Vagina (tissue), 2 donors: Measurements from ENCODE around the gene RASA3. TPM values are rescaled to one million over a fixed set of nuclear protein-coding genes. Genes with fewer than 3 reads are reported as not detected.

Source experiments
- DNase-seq, 2 donors: peaks; one replicate each; pipeline ENCODE4 v3.0.0-alpha.2; 2017; ENCODE audit errors: extremely low spot score in 2 of 2
- H3K27ac ChIP-seq: fragments of 200-600 bp; sonication (generic); one replicate; pipeline ENCODE4 v1.5.1; 2019
- H3K27me3 ChIP-seq: fragments of 200-600 bp; sonication (generic); one replicate; pipeline ENCODE4 v1.5.1; 2019
- H3K36me3 ChIP-seq, 2 donors: fragments of 200-600 bp; sonication (generic); one replicate each; pipeline ENCODE4 v1.5.1; 2017 to 2019
- H3K4me1 ChIP-seq: fragments of 200-600 bp; sonication (generic); one replicate; pipeline ENCODE4 v1.5.1; 2019
- H3K4me3 ChIP-seq, 2 donors: fragments of 200-600 bp; sonication (generic); 1 replicate in 1 of 2; 2 replicates in 1 of 2; pipeline ENCODE4 v1.5.1; 2016 to 2019
- H3K9me3 ChIP-seq: fragments of 200-600 bp; sonication (generic); one replicate; pipeline ENCODE4 v1.5.1; 2019
- CTCF ChIP-seq, 3 experiments: fragments of 450-650 bp in 2 of 3; fragments of 200-600 bp in 1 of 3; sonication (generic) in 1 of 3; IDR thresholded peaks; one replicate each; pipeline ENCODE4 v1.5.1; 2017 to 2019; ENCODE audit warnings: antibody characterized with exemption in 3 of 3, mild to moderate bottlenecking in 2 of 3, moderate library complexity in 2 of 3
- POLR2A ChIP-seq, 2 donors: fragments of 450-650 bp; IDR thresholded peaks; one replicate each; pipeline ENCODE4 v1.6.1; 2017; ENCODE audit warnings: antibody characterized with exemption in 2 of 2, mild to moderate bottlenecking in 2 of 2, moderate library complexity in 2 of 2
- POLR2AphosphoS5 ChIP-seq, 2 donors: sonication (generic); formaldehyde crosslinking; IDR thresholded peaks; one replicate each; pipeline ENCODE4 v1.9.0; 2017; ENCODE audit warnings: antibody characterized with exemption in 2 of 2, mild to moderate bottlenecking in 2 of 2, low read depth in 1 of 2; ENCODE audit not compliant: insufficient read depth in 1 of 2
- intact Hi-C: fragments of 100-400 bp; cut with DNase I; formaldehyde crosslinking; loops from one replicate; pipeline ENCODE4 v1.15.1; 2023
- total RNA-seq: library from RNA; depleted of rRNA; stranded (reverse); fragments of >200 nt; gene quantifications from one replicate; pipeline ENCODE4 v1.2.3, GENCODE V29; 2016

RASA3 gene
- total RNA-seq, 1 donor from 2014 or later: 19.6 TPM

- H3K4me1 ChIP-seq: peaks cover 67% of the 10 kb centered on the region
- intact Hi-C loops: no loop called here
- H3K9me3 ChIP-seq: no peaks in the 10 kb centered on the region
- no peaks in the 10 kb centered on the region for H3K36me3 ChIP-seq
- TF ChIP-seq POLR2AphosphoS5 (IDR thresholded peaks at IDR 0.05; ENCODE audit: insufficient read depth in 1 of 2, low read depth in 1 of 2): no peak
- no peak for TF ChIP-seq CTCF (IDR thresholded peaks at IDR 0.05)
- no peak for TF ChIP-seq POLR2A (IDR thresholded peaks at IDR 0.05)
- no peak overlapping the region for H3K4me3 ChIP-seq
- no peak overlapping the region for H3K27ac ChIP-seq
- no peaks in the 10 kb centered on the region for H3K27me3 ChIP-seq
- no peak for DNase-seq
Measured at GRCh38 chr13:114054830-114055439, 77.5 kb downstream of the RASA3 start.

GRCh38 chr13:114054264-114054663 lies 78.2 kb downstream of the RASA3 start:
- Histone ChIP-seq H3K4me3 (no peak overlapping the region), H3K9me3 (no peaks in the 10 kb centered on the region), H3K4me1 (peaks cover 60% of the 10 kb centered on the region), H3K27ac (no peak overlapping the region), H3K36me3 (no peaks in the 10 kb centered on the region), H3K27me3 (no peaks in the 10 kb centered on the region)
- no peak for TF ChIP-seq POLR2AphosphoS5 (IDR thresholded peaks at IDR 0.05; ENCODE audit: insufficient read depth in 1 of 2, low read depth in 1 of 2)
- TF ChIP-seq CTCF (IDR thresholded peaks at IDR 0.05): no peak
- TF ChIP-seq POLR2A (IDR thresholded peaks at IDR 0.05): no peak
- intact Hi-C loops: no loop called here
- DNase-seq: no peak

- Histone ChIP-seq H3K4me1 (peaks cover 52% of the 10 kb centered on the region), H3K9me3 (no peaks in the 10 kb centered on the region), H3K27ac (peak overlapping the region; percentile 22), H3K27me3 (no peaks in the 10 kb centered on the region), H3K4me3 (no peak overlapping the region), H3K36me3 (no peaks in the 10 kb centered on the region)
- TF ChIP-seq CTCF (IDR thresholded peaks at IDR 0.05) (no peak), POLR2A (IDR thresholded peaks at IDR 0.05) (no peak), POLR2AphosphoS5 (IDR thresholded peaks at IDR 0.05; ENCODE audit: insufficient read depth in 1 of 2, low read depth in 1 of 2) (no peak)
- no peak for DNase-seq
- intact Hi-C loops: no loop called here
Measured at GRCh38 chr13:114053026-114053425, 79.4 kb downstream of the RASA3 start.

GRCh38 chr13:114050536-114051450 lies 81.6 kb downstream of the RASA3 start:
- Histone ChIP-seq H3K4me1 (peaks cover 35% of the 10 kb centered on the region), H3K4me3 (no peak overlapping the region), H3K9me3 (no peaks in the 10 kb centered on the region), H3K27me3 (no peaks in the 10 kb centered on the region), H3K36me3 (no peaks in the 10 kb centered on the region), H3K27ac (no peak overlapping the region)
- TF ChIP-seq POLR2A (IDR thresholded peaks at IDR 0.05) (no peak), POLR2AphosphoS5 (IDR thresholded peaks at IDR 0.05; ENCODE audit: insufficient read depth in 1 of 2, low read depth in 1 of 2) (no peak), CTCF (IDR thresholded peaks at IDR 0.05) (no peak)
- intact Hi-C loops: no loop called here
- DNase-seq: no peak
